GM18867 (cell line): Measurements from ENCODE around the gene ACTR5.

Source experiments
- ATAC-seq: cut with Tn5 transposase; IDR thresholded peaks from one replicate; pipeline ENCODE4 v1.9.1; 2021; ENCODE audit warnings: mild to moderate bottlenecking, moderate library complexity; ENCODE audit not compliant: unreplicated experiment

The ACTR5 gene

GRCh38 chr20:38728911-38729642 is 19.2 kb upstream of the ACTR5 start:
- ATAC-seq: no peak

DNA sequence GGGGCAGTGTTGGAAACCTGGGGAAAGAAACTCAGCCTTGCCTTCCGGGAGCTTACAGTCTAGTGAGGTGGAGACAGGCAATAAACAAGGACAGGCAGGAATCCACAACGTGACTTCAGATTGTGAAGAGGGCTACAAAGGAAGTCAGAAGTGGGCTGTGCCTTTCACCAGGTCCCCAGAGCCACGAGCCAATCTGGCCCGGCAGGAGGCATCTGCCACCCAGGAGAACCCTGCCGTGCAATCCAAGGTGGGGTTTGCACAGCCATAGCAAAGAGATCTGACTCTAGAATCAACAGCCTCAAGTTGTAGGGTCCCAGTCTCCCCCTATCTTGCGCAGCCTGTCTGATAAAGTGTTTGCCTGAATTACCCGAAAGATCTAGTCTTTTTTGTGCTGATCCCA is 18.5 kb upstream of the ACTR5 start:
- ATAC-seq: no peak

DNA sequence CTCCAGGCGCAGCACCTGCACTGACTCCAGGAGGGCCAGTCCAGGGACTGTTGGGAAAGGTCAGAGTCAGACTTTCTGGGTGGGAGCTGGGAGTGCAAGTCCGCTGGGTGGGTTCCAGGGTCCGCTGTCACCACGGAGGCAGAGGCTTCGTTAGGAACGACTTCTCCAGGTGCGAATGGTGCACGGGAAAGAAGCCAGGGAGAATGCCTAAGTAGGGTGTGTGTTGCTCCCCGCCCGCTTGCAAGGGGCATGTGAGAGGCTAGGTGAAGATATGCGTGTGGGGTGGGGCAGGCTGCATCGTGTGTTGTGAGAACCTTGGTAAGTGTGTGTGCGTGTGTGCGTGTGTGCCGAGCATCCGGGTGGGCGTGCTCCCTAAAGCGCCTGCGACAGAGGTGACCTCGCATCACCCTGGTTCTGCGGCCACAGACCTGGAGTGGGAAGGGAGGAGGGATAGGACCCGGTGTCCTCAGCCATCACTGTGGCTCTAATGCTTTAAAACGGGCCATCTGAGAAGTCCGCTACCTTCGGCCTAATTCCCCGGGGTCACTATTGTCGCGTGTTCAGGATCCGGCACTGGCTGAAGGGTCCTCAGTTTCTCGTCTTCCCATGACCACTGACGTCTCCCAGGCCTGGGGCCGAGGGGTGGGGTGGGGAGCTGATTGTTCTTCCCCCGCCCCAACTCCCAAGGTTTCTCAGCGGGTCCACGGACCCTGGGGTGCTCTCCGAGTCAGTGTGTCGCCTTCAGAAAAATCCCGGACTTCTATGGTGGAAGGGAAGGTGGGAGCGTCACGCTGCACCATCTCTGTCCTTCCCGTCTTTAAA is 17.9 kb upstream of the ACTR5 start:
- no peak for ATAC-seq

DNA sequence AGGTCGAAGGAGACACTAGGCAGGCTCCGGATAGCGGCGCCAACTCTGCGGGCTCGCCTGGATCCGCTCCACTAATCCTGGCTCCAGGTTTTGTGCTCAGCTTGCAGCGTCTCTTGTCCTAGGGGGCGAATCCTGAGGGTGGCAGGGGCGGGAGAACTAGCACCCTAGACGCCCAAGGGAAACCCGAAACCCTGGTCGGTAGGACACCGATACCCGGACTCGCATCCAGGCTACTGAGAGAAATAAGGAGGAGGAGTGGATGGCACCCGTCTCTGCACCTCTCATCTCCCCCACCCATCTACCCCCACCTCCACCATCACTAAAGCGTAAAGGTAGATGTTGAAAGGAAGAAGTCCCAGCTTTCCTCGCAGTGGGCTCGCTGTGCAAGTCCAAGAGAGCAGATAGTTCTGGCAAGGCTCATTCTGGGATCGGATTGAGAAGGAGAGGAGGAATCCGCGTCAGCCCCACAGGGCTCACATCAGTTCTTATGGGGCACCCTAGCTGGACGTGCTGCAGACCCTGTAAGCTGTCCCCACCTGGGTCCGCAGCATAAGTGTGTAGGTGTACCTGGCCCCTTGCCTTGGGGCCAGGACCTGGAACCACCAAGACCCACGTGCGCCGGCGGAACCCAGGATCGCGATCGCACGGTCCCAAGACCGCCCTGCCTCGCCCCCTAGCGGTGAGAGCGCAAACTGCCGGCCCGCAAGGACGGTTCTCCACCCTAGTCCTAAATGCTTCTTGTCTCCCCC is 17.1 kb upstream of the ACTR5 start:
- no peak for ATAC-seq

- no peak for ATAC-seq
Measured at GRCh38 chr20:38731738-38732113, 16.5 kb upstream of the ACTR5 start.

- no peak for ATAC-seq
Measured at GRCh38 chr20:38732981-38733380, 15.3 kb upstream of the ACTR5 start.

DNA sequence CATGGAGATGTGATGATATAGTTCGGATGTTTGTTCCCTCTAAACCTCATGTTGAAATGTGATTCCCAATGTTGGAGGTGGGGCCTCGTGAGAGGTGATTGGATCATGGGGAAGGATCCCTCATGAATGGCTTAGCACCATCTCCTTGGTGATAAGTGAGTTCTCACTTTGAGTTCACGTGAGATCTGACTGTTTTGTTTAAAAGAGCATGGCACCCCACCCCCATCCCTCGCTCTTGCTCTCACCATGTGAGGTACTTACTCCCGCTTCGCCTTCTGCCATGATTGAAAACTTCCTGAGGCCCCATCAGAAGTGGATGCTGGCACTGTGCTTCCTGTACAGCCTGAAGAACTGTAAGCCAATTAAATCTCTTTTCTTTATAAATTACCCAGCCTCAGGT is 13.1 kb upstream of the ACTR5 start:
- ATAC-seq: no peak

DNA sequence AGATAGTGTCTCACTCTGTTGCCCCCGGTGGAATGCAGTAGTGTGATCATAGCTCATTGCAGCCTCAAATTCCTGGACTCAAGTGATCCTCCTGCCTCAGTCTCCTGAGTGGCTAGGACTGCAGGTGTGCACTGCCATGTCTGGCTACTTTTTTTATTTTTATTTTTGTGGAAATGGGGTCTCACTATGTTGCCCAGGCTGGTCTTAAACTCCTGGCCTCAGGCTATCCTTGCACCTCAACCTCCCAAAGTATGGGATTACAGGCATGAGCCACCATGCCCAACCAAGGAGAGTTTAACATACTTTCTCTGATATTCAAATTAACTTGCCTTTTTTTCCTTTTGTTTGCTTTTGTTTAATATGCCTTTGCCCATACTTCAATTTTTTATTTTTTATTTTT is 10.4 kb upstream of the ACTR5 start:
- ATAC-seq: no peak

DNA sequence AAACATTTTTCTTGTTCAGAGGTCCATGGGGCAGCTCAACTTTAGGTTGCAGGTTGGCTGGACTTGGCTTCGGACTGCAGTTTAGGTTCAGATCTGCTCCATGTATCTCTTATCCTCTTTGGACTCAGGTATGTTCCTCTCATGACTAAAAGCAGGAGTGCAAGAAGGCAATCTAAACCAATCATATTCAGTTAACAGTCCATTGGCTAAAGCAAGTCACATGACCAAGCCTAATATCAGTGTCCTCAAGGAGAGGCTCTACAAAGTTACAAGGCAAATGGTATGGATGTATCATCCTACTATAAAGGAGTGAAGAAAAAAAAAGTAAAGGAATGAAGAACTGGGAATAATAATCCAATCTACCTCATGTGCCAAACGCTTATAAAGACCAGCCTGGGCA is 2.5 kb upstream of the ACTR5 start:
- no peak for ATAC-seq

GRCh38 chr20:38747495-38748096 is 664 bp upstream of the ACTR5 start:
- no peak for ATAC-seq

GRCh38 chr20:38748861-38749149 is 545 bp downstream of the ACTR5 start:
- ATAC-seq: peak; percentile 32

DNA sequence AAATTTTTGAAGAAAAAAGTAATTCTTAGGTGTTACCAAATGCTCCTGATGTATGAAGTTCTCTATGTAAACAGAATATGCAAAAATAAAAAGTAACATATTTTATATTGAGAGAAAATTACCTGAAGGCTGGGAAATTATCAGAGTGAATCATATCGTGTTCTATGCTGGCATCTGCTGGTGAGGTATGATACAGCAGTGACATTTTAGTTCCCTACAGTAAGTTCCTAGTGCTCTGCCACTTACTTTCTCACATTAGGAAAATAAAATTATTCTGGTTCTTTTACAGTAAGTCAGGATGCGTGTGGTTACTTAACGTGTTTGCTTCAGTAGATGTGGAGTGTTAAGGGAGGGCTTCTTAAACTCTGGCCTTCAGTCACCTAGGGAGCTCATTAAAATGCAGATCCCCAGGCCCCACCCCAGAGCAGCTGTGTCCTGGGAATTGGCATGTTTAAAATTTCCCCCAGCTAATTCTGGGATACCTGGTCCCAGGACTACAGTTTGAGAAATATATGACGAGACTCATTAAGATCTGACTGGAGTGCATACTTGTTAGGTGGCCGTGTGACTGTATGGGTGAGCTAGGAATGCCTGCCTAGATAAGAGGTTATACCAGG is 3.2 kb downstream of the ACTR5 start:
- ATAC-seq: no peak

DNA sequence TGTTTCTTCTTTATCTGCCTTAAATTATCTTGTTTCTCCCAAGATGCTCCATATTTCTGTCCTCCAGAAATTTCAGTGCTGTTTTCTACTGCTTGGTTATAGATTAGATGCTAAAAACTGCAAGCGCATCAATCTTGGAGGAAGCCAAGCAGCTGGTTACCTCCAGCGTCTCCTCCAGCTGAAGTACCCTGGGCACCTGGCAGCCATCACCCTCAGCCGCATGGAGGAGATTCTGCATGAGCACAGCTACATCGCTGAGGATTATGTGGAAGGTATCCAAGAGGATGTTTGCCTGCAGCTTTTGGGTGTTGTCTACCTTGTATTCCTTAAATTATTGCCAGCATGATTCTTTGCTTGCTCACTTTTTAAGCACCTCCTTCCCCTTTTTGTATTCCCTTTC is 3.8 kb downstream of the ACTR5 start:
- no peak for ATAC-seq

- ATAC-seq: no peak
Measured at GRCh38 chr20:38754924-38755323, 6.7 kb downstream of the ACTR5 start.

DNA sequence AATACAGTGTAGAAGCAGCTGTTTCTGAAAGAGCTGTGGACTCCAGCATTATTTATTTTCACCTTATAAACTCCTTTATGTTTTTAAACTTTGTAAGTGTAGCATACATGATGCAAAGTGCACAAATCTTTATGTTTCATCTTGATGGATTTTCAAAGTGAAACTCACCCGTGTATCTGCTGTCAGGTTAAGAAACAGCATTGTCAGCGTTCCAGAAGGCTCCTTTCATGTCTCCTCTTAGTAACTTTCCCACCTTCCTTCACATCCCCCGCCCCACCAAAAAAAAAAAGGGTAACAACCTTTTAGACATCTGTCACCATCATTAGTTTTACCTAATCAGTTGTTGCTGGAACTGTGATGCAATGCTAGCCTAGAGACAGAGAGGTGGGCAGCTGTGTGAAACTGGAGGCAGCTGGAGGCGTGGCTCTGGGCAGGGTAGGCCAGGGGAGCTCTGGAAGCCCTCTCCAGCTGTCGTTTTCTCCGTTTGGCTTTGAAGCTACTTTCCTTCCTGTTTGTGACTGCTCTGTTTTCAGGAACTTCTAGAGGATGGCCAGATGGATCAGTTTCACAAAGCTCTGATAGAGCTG is 7.2 kb downstream of the ACTR5 start:
- ATAC-seq: no peak

- ATAC-seq: no peak
Measured at GRCh38 chr20:38757145-38757775, 9.0 kb downstream of the ACTR5 start.

GRCh38 chr20:38759106-38759505 is 10.8 kb downstream of the ACTR5 start:
- ATAC-seq: no peak

GRCh38 chr20:38760978-38761377 is 12.7 kb downstream of the ACTR5 start:
- no peak for ATAC-seq

DNA sequence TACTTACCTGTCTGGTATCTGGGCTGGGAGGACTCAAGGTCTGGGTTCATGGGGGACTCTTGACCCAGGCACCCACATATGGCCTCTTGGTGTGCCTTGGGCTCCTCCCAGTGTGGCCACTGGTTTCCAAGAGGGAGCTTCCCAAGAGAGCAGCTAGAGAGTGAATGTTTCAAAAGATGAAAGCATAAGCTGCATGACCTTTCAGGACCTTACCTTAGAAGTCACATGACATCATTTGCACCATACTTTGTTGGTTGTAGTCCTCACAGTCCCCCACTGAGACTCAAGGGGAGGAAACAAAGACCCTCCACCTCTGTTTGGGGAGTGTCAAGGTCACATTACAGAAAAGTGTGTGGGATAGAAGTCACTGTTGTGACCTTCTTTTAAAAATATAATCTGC is 13.9 kb downstream of the ACTR5 start:
- no peak for ATAC-seq

DNA sequence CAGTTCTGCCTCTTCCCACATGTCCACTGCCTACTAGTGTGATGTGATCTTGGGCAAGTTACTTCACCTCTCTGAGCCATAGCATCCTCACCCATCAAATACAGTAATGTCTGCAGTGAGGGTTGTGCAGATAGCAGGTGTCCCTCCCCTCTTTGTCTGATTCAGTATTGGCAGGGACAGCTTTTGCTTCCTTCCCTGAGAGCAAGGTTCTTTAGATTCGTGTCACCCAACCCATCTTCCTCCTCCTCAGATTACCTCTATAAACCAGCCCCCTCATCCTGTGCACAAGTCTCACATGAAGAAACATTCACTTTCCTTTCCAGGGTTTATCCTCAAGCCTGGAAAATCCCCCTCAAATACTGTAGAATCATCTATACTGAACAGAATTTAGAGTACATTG is 15.4 kb downstream of the ACTR5 start:
- ATAC-seq: no peak
